Duodenal mucosa (tissue), 2 donors: Measurements from ENCODE around the gene PRCC.
"Not testable (repeated sequence)": the region's sequence is repeated elsewhere in the genome, so short reads cannot be mapped to it uniquely, and the experiment has no call there.

Experiments used
- H3K27ac ChIP-seq: one replicate; pipeline ENCODE4 v1.7.0; 2013; ENCODE audit warnings: low read depth, low read length
- H3K27me3 ChIP-seq, 2 donors: one replicate each; pipeline ENCODE4 v1.7.0; 2013; ENCODE audit warnings: low read length in 2 of 2, control low read depth in 1 of 2; ENCODE audit not compliant: insufficient read depth in 2 of 2, control insufficient read depth in 1 of 2
- H3K36me3 ChIP-seq, 2 donors: one replicate each; pipeline ENCODE4 v1.7.0; 2013; ENCODE audit warnings: low read length in 2 of 2, control low read depth in 1 of 2; ENCODE audit not compliant: insufficient read depth in 2 of 2, control insufficient read depth in 1 of 2
- H3K4me1 ChIP-seq, 2 donors: one replicate each; pipeline ENCODE4 v1.7.0; 2013; ENCODE audit warnings: low read length in 2 of 2, control low read depth in 1 of 2; ENCODE audit not compliant: insufficient read depth in 2 of 2, control insufficient read depth in 1 of 2
- H3K4me3 ChIP-seq, 2 donors: one replicate each; pipeline ENCODE4 v1.7.0; 2013; ENCODE audit warnings: low read length in 2 of 2, low read depth in 1 of 2
- H3K9ac ChIP-seq, 2 donors: one replicate each; pipeline ENCODE4 v1.7.0; 2013; ENCODE audit warnings: low read length in 2 of 2, low read depth in 1 of 2
- H3K9me3 ChIP-seq, 2 donors: one replicate each; pipeline ENCODE4 v1.7.0; 2013; ENCODE audit warnings: low read length in 2 of 2, control low read depth in 1 of 2; ENCODE audit not compliant: control insufficient read depth in 1 of 2

Gene PRCC

DNA sequence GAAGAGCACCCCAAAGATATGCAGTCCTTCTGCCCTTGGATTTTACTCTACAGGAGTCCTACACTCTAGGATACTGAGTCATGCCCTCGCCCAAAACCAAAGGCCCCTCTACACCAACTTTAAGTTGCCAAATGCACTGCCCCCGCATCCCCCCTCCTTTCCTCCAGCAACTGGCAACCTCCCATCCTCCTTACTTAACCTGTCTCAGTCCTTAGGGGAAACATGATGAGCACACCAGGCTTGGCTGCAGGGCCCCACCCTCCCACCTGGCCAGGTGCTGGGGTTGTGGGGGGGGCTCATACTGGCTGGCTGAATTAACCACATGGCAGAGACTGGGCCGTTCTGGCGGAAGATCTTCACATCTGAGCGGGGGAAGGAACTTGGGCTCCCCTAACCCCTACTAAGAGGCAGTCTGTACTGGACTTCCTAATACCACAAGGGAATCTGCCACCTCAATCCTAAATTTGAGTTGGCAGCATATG, 17.1 kb upstream of the PRCC start:
- H3K9ac ChIP-seq, result peak overlapping the region; percentile 85 to 95
- peaks cover under 1 to 5% of the 10 kb centered on the region in 2 donors for H3K36me3 ChIP-seq
- peak overlapping the region; percentile 93 to 94 for H3K4me3 ChIP-seq
- H3K27me3 ChIP-seq, result no peaks in the 10 kb centered on the region
- H3K27ac ChIP-seq, result peak overlapping the region; percentile 95
- H3K9me3 ChIP-seq, result peaks cover 0 to 1% of the 10 kb centered on the region in 2 donors
- peaks cover 50 to 62% of the 10 kb centered on the region in 2 donors for H3K4me1 ChIP-seq

DNA sequence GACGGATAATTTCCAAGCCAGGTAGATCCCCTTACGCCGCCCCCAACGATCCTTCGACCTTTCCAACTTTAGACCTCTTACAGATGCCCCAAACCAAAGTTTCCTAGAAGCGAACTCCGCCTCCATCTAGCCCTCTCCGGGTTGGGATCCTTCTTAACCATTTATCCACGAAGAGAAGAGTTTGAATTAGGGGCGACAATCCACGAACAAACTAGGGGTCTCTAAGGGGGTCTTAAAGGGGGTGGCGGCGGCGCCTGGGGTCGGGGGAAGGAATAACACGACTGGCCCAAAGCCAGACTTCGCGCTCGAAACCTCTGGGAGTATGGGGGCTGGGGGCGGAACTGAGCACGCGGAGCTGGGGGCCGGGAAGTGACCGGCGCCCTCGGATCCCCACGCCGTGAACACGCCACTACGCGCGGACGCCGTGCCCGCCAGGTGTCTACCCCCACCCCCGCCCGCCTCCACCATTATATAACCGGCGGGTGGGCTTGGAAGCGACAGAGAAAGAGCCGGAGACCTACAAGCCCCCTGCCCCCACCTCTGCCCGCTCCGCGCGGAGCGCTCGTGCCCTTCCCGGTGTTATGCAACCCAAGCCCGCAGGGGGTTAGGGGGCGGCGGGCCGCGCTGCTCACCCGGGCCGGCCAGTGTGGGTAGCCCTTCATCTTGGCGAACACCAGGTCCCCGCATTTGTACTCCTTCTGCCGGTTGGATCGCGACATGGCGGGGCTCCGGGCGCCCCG, 16.5 kb upstream of the PRCC start:
- H3K27me3 ChIP-seq, result no peaks in the 10 kb centered on the region
- H3K36me3 ChIP-seq, result no peaks in the 10 kb centered on the region
- H3K4me1 ChIP-seq, result peaks cover 43 to 58% of the 10 kb centered on the region in 2 donors
- H3K9ac ChIP-seq, result peak overlapping the region; percentile 85 to 95
- H3K27ac ChIP-seq, result peak overlapping the region; percentile 95
- peak overlapping the region; percentile 93 to 94 for H3K4me3 ChIP-seq
- H3K9me3 ChIP-seq, result peaks cover 0 to 1% of the 10 kb centered on the region in 2 donors

DNA sequence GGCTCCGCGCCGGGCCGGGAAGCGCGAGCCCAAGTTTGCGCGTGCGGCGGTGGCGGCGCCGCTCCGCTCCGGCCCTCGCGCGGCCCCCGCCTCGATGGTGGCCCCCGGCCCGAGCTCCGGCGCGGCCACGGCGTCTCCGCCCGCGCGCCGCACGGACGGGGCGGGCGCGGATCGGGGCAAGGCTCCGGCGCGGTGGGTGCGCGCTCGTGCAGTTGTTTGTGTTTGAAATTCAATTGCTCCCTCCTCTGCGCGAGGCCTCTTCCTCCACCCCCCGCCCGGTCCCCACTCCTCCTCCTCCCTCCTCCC, 15.9 kb upstream of the PRCC start, which contains the start of gene HDGF:
TSS of gene HDGF (minus strand) at position 225 of the 306 bp plus-strand sequence. CDS start 246 bp downstream, outside the sequence.
- Histone ChIP-seq H3K27me3 (no peaks in the 10 kb centered on the region), H3K4me3 (peak within 1 kb of the TSS; percentile 93 to 94), H3K9ac (peak within 1 kb of the TSS; percentile 95 to 96), H3K9me3 (peaks cover 0 to 1% of the 10 kb centered on the region in 2 donors), H3K4me1 (peaks cover 38 to 52% of the 10 kb centered on the region in 2 donors), H3K27ac (peak within 1 kb of the TSS; percentile 95), H3K36me3 (no peaks in the 10 kb centered on the region)

DNA sequence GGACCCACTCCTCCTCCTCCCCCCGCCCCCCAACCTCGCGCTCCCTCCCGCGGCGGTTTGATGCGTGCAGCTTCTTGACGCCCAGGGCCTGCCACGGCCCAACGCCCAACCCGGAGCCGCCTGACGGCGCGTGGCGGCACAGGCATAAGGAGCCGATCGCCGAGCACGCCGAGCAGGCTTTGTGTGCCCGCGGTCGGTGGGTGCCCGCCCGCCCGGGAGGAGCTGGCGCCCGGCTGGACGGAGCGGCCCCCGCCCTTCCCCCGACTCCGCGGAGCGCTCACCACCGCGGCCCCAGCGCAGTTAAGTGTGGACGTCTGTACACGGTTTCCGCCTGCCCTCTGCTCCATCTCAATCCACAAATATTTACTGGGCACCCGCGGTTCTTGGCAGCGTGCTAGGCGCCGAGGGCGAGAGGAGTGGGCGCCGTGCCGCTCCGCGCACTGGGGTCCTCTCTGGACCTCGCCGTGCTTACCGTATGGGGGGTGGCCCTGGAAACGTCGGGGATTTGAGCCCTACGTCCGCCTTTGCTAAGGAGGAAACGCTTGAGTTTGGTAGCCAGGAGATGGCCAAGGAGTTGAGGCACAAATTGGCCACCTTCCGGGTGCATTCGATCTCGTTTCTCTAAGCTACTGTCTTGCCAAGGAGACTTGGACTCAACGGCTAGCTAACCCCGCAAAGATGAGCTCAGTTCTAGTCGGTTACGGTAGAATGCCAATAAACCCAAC, 15.4 kb upstream of the PRCC start:
- Histone ChIP-seq H3K27me3 (no peaks in the 10 kb centered on the region), H3K4me3 (peak overlapping the region; percentile 93 to 94), H3K9ac (peak overlapping the region; percentile 89 to 96), H3K4me1 (peaks cover 37 to 49% of the 10 kb centered on the region in 2 donors), H3K9me3 (peaks cover 0 to 1% of the 10 kb centered on the region in 2 donors), H3K36me3 (no peaks in the 10 kb centered on the region), H3K27ac (peak overlapping the region; percentile 95)

DNA sequence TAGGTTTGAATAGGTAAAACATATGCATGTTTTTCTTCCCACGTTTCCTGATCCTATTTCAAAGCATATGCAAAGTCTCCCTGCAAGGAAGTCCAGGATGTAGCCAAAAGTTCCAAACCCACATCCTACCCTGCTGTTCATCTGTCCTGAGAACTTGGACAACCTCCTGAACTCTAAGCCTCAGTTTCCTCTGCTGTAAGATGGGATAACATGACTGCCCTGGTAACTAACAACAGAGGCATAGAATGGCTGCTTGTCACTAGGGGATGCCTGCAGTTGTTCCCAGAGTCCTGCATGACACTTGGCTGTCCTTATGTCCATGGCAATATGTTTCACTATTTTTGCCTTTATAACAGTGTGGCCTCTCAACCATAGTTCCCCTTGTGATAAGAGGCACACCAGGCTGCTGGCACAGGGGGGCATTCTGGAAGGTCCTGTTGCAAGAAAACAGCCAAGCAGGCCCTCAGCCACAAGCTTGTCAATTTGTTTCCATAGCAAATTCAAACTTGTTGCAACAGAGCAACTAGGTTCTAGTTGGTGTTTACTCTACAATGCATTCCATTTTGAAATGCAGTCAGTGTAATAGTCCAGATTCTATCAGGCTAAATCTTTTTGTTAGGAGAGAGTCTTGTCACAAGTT, 14.4 kb upstream of the PRCC start:
- Histone ChIP-seq H3K36me3 (no peaks in the 10 kb centered on the region), H3K9ac (peak overlapping the region; percentile 89 to 96), H3K27ac (no peak overlapping the region), H3K4me3 (peak overlapping the region; percentile 93 to 94), H3K9me3 (peaks cover 0 to 1% of the 10 kb centered on the region in 2 donors), H3K4me1 (peaks cover 29 to 40% of the 10 kb centered on the region in 2 donors), H3K27me3 (no peaks in the 10 kb centered on the region)

DNA sequence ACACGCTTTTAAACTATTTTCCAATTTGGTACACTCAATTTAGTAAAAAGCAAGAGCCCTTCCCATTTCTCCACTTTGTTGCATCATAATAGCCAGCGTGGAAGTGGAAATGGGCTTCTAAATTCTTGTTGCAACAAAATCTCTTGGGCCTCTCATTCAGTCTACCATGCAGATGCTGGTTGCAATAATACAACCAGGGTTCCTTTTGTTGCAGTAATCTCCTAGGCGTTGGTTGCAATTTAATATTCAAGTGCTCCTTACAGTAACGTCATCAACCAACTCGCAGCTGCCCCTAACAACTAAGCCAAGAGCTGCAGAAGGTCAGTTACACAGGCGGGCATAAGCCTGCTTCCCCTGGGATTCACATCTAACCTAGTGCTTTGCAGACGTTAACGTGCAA, 13.1 kb upstream of the PRCC start:
- H3K27ac ChIP-seq, result no peak overlapping the region
- no peaks in the 10 kb centered on the region for H3K36me3 ChIP-seq
- H3K4me1 ChIP-seq, result peaks cover 17 to 27% of the 10 kb centered on the region in 2 donors
- H3K9me3 ChIP-seq, result peaks cover 0 to 1% of the 10 kb centered on the region in 2 donors
- H3K4me3 ChIP-seq, result no peak overlapping the region
- no peaks in the 10 kb centered on the region for H3K27me3 ChIP-seq
- no peak overlapping the region for H3K9ac ChIP-seq

DNA sequence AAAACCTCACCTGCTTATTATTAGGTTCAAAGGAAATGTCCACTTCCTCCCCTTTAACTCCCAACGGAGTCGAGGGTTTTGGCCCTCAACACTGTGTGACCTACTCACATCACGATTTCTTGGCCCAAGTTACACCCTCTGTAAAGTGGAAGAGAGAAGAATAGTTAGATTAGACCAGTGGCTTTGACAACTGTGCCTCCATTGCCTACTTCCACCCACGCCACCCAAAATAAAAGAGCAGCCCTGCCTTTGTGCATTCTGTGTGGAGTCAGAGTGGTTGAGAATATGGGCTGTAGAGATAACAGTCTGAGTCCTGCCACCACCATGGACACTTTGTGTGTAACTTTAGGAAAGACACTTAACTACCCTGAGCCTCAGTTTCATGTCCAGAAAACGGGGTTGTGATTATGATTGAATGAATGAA, 11.8 kb upstream of the PRCC start:
- H3K9me3 ChIP-seq, result peaks cover 0 to 1% of the 10 kb centered on the region in 2 donors
- H3K36me3 ChIP-seq, result no peaks in the 10 kb centered on the region
- H3K27me3 ChIP-seq, result no peaks in the 10 kb centered on the region
- no peak overlapping the region for H3K4me3 ChIP-seq
- no peak overlapping the region for H3K27ac ChIP-seq
- peaks cover 9 to 14% of the 10 kb centered on the region in 2 donors for H3K4me1 ChIP-seq
- no peak overlapping the region for H3K9ac ChIP-seq

DNA sequence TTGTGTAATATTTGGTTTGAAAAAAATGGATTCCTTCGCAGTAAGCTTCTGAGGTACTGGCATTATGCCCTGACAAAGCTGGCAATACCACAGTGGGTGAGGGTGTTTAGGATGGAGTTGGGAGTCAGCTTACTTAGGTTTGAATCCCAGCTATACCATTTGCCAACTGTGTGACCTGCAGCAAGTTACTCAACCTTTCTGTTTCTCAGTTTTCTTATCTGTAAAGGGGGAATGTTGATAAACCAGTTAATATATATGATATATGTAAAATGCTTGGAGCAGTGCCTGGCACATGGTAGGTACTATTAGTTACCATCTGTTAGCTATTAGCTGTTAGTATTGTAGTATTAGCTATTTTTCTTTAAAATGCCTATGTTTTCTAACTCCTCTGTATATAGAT, 11.0 kb upstream of the PRCC start:
- Histone ChIP-seq H3K27me3 (no peaks in the 10 kb centered on the region), H3K27ac (no peak overlapping the region), H3K36me3 (no peaks in the 10 kb centered on the region), H3K9ac (no peak overlapping the region), H3K4me1 (peaks cover 9 to 14% of the 10 kb centered on the region in 2 donors), H3K9me3 (peaks cover 0 to 1% of the 10 kb centered on the region in 2 donors), H3K4me3 (no peak overlapping the region)

DNA sequence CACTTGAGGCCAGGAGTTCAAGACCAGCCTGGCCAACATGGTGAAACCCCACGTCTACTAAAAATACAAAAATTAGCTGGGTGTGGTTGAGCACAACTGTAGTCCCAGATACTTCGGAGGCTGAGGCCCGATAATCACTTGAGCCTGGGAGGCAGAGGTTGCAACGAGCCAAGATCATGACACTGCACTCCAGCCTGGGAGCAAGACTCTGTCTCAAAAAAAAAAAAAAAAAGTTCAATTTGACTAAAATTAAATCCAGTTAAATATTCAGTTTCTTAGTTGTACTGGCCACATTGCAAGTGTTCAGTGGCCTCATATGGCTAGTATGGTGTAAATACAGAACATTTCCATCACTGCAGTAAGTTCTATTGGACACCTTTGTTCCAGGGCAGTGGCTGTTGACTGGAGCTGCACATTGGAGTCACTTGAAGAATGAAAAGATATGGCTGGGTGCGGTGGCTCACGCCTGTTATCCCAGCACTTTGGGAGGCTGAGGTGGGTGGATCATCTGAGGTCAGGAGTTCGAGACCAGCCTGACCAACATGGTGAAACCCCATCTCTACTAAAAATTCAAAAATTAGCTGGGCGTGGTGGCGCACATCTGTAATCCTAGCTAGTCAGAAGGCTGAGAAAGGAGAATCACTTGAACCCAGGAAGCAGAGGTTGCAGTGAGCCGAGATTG, 9.6 kb upstream of the PRCC start:
- H3K9ac ChIP-seq, H3K9me3 ChIP-seq, H3K27me3 ChIP-seq, H3K4me3 ChIP-seq, H3K4me1 ChIP-seq, H3K27ac ChIP-seq, H3K36me3 ChIP-seq: not testable (repeated sequence)
